Amygdala (tissue), 56 donors: ENCODE results near the gene CUL1.

Source experiments
- DNase-seq, 56 donors: peaks; one replicate each; lab custom pipeline; 2025; lab: John Stamatoyannopoulos, UW

CUL1 gene

GRCh38 chr7:148715027-148715426, 16.3 kb downstream of the CUL1 start:
- DNase-seq: no peak

DNA sequence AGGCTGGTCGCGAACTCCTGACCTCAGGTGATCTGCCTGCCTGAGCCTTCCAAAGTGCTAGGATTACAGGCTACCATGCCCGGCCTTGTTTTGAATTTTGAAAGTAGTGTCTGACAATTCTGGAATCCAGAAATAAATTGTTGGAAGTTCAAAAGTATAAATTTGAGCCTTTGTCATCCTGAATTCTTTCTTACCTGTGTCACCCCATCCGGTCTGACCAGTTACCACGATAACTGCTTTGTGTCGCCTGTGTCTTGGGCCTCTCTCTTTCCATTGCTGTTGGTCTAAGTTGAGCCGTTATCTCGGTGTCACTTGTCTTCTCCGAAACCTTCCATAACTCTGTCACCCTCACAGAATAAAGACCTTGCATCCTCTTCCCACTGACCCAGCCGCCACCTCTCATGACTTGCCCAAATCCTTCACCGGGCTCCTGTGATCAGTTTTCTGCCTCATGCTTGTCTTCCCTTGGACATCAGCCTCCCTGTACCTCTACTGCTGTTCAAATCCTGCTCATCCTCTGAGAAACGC, 18.6 kb downstream of the CUL1 start:
- DNase-seq: no peak

DNA sequence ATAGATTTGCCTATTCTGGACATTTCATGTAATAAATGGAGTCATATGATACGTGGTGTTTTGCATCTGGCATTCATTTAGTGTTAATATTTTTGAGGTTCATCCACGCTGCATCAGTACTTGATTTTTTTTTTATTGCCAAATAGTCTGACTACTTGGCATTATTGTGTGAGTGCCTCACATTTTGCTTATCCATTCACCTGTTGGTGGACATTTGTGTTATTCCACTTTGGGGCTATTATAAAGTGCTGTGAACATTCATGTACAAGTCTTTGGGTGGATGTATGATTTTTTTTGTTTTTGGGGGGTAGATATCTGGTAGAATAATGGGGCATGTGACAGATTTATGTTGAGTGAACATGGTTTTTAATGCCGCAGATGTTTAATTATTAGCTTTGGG, 19.7 kb downstream of the CUL1 start:
- DNase-seq: no peak

DNA sequence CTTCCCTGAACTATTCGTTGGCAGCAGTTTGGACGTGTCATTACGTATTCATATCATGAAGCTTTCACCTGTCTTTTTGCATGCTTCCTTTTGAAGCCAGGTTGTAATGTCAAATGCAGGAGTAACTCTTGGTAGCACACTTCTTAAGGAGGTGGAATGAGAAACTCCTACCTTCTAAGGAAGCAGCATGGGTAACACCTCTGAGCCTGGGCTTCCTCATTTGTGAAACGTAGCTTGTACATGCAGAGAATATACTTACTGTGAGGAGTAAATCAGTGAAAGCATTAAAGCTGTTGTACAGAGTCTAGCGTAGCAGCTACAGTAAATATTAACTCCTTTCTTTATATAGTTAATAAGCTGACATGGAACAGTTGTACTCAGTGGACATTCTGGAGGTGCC, 21.1 kb downstream of the CUL1 start:
- no peak for DNase-seq

DNA sequence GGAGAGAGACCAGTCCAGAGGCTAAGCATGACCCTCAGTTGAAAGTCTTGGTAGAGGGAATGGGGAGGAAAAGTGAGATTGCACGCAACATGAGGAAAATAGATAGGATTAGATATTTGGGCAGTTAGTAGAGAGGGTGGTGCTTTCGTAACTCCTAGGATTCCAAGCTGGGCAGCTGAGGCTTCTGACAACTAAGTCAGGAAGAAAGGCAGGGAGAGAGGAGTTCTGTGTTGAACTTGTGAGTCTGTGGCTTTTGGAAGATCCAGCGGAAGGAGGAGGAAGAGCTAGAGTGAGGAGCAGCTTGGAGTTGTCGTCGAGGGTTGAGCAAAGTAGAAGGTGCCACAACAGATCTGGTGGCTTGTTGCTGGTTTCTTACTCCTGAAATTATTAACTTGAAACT, 21.8 kb downstream of the CUL1 start:
- no peak for DNase-seq

- no peak for DNase-seq
Observed at GRCh38 chr7:148721390-148721789, 22.7 kb downstream of the CUL1 start.

GRCh38 chr7:148722340-148723165, 23.9 kb downstream of the CUL1 start:
- DNase-seq: no peak

GRCh38 chr7:148723166-148723559, 24.5 kb downstream of the CUL1 start:
- DNase-seq: no peak

GRCh38 chr7:148723846-148724245, 25.1 kb downstream of the CUL1 start:
- no peak for DNase-seq

DNA sequence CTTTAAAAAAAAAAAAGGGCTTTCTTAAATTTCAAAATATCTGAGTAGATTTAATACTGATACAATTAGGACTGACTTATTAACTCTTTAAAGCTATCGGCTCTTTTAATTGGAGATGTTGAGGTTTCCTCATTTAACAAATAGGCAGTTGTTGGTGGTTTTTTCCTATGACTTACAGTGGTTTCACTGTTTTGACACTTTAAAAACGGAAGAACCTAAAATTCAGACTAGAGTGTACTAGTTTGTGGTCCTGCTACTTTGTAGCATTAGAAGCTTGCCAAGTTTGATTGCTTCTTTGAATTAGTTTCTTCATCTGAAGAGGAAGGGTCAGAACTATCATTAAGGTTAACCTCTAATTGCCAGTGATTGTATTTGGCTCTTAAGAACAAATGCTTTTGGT, 27.7 kb downstream of the CUL1 start:
- no peak for DNase-seq

DNA sequence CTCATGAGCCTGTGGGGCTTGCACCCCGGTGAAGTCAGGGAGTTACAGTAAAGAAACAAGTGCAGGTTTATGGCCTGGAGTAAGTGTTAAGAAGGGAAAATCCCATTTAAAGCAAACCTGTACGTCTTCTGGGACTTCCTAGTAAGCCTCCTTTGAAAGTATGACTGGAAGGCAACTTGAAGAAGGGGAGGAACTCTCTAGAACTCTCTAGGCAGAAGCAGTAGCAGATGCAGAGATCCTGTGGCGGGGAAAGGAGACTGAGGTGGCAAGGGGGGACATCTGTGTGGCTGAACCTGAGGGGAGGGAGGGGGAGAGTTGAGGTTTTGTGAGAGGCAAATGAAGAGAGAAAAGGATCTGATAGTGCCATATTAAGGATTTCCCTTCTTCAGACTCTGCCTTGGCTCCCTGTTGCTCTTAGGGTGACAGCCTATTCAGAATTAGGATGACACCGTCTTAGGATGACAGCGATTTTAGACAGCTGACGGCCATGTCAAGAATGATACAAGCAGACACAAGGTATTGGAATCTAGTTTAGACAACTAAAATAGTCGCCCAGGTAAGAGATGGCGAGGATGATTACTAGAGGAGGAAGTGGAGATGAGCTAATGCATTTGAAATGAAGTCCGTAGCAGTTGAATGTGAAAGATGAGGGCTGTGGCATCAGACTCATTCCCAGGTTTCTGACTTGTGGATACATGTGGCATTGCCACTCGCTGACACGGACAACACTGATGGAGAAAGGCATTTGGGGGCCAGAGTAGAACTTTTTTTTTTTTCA, 29.0 kb downstream of the CUL1 start:
- DNase-seq: no peak

- no peak for DNase-seq
Observed at GRCh38 chr7:148729984-148730733, 31.5 kb downstream of the CUL1 start.

DNA sequence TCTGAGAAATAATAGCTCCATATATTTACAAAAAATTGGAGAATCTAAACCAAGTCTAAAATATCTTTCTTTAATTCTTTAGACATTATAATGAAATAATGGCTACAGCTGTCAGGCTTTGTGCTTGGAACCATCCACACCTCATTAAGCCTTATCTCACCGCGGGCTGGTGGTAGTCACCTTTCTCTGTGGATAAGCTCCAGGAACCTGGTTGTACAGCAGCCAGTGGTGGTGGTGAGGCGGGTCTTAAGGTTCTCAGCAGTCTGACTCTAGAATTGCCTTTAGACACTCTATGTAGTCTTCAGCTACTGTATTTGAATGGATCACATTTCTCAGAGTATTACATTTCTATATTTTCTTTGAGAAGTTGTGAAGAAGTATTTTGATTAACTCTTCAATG, 34.2 kb downstream of the CUL1 start:
- no peak for DNase-seq

DNA sequence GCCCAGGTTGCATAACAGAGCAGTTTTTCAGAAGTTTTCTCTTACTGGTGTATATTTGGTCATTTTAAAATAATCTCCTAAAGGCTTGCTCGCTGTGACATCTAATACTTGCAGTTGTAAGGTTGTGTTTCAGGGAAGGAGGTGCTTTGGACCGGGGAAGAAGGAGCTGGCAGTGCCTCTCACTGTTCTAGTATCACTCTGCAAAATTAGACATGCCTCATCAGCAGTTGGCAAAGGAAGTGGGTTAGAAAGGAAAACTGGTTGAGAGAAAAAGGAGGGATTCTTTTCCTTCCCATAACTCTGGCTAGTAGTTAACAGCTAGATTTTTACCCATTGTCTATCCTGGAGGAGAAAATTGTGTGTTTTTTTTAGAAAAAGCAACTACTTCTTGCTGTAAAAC, 34.8 kb downstream of the CUL1 start:
- no peak for DNase-seq

DNA sequence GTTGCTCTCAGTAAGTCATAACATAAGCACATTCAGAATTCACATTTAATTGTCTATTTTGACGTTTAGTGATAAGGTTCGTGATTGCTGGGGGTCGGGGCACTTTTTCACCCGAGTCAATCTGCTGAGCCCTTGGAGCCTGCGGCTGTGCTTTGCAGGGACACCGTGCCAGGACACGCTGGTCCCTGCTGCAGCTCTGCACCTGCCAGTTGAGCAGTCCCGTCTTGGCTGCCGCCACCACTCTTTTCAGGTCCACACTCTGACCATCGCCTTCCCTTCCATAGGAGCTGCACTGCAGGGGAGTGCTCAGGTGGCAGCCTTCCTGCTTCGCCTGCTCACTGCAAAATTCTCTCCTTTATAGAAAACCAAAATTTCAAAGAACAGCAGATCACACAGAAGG, 36.4 kb downstream of the CUL1 start:
- DNase-seq: no peak

- DNase-seq: no peak
Observed at GRCh38 chr7:148735967-148736366, 37.3 kb downstream of the CUL1 start.

DNA sequence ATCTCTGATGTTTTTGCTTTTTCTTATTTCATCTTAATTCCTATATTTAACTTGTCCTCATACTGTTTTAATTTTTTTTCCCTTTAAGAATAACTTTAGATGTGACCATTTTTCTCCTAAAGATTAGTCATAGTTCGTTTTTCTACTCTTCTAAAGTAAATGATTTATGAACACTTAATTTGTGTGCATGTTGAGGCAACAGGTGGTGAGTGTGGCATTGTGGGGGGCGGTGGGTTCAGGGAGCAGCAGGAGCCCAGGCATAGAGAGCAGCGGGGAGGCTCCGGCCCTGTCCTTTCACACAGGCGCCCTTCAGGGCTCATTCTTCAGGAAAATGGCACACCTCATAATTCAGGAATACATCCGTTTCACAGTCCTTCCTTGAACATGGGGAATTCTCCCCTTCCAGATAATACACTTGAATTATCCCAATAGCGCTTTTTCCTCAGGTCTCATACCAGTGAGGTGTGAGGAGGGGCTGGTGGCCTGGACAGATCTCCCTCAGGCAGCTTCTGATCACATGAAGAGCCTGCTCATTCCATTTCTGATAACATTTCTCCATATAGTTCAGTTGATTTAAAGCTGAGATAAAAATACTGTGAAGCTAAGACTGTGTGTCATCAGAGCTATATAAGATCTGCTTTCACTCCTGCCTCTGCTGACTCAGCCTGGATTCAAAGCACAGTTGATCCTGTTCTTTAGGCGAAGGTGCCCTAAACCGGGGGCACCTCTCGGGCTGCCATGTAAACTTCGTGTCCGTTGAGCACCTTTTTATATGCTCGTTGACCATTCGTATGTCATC, 40.2 kb downstream of the CUL1 start:
- DNase-seq: peak in 1 of 56 donors; percentile 3

DNA sequence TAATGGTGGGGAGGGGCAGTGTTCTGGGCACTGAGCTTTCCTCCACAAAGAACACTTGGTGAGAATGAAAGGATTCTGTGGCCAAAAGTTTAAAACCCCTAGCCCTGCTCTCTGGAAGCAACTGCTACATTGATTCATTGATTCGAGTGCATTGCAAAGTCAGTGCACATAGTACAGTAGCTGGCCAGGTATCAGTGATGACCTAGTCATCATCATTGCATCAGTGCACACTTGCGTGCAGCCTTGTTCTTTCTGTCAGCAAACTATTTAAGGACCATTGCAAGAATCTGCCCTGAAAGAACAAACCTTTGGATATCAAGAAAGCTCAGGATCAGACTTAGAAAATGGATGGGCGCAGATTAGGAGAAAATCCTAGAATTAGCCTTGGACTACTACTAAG, 47.4 kb downstream of the CUL1 start:
- no peak for DNase-seq

DNA sequence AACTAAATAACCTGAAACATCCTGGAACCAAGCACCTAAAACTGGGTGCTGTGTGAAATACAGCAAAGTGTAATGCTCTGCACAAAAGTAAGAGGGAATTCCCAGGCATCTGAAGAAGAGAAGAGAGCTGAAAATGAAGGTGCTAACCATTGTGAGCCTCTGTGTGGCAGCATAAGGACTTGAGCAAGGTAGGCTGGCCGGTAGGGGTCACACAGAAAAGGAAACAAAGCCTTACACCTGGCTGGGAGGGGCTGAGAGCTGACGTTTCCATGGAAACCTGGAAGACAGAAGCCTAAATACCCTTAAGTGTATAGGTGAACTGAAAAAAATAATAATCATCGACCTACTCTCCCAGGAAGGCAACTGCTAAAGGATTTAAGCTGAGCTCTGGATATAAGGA, 48.6 kb downstream of the CUL1 start:
- DNase-seq: no peak
